GM13977 (cell line): Measurements from ENCODE around the gene PDGFRB.

Experiments used
- DNase-seq: peaks from one replicate; pipeline ENCODE4 v3.0.0; 2012; ENCODE audit warnings: low spot score
- in situ Hi-C: fragments of 300-500 bp; cut with MboI; formaldehyde crosslinking; loops from one replicate; pipeline ENCODE4 v1.12.0; 2022; ENCODE audit warnings: low sequenced_read_pairs, low pct_unique_long_range_greater_than_20kb, mixed read lengths, inconsistent platforms; ENCODE audit not compliant: unreplicated experiment
- TF ChIP-seq, protein P1 (sequence below): IDR thresholded peaks from 2 replicates; pipeline ENCODE4 v1.5.1; 2012; ENCODE audit warnings: mild to moderate bottlenecking, control low read depth; ENCODE audit not compliant: insufficient read depth; ENCODE audit errors: extremely low read depth, missing control alignments

Gene PDGFRB

DNA sequence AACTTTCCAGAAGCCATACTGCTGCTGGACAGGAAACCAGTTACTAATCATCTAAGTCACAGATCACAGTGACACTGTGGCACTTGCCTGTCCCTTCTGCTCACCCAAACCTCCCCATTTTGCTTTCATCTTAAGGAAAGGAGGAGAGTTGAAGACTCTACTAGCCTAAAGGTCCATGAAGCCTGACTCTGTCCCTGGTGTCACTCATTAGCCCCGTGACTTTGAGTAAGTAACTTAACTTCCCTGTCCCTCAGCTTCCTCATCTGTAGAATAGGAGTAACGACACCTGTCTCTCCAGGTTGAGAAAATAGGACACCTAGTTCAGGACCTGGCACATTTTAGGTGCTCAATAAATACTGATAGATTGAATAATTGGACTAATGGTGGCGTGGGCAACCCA is 33.7 kb upstream of the PDGFRB start:
- in situ Hi-C loops = no loop called here
- DNase-seq = no peak
- TF ChIP-seq, protein P1, sequence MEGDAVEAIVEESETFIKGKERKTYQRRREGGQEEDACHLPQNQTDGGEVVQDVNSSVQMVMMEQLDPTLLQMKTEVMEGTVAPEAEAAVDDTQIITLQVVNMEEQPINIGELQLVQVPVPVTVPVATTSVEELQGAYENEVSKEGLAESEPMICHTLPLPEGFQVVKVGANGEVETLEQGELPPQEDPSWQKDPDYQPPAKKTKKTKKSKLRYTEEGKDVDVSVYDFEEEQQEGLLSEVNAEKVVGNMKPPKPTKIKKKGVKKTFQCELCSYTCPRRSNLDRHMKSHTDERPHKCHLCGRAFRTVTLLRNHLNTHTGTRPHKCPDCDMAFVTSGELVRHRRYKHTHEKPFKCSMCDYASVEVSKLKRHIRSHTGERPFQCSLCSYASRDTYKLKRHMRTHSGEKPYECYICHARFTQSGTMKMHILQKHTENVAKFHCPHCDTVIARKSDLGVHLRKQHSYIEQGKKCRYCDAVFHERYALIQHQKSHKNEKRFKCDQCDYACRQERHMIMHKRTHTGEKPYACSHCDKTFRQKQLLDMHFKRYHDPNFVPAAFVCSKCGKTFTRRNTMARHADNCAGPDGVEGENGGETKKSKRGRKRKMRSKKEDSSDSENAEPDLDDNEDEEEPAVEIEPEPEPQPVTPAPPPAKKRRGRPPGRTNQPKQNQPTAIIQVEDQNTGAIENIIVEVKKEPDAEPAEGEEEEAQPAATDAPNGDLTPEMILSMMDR = no peak

DNA sequence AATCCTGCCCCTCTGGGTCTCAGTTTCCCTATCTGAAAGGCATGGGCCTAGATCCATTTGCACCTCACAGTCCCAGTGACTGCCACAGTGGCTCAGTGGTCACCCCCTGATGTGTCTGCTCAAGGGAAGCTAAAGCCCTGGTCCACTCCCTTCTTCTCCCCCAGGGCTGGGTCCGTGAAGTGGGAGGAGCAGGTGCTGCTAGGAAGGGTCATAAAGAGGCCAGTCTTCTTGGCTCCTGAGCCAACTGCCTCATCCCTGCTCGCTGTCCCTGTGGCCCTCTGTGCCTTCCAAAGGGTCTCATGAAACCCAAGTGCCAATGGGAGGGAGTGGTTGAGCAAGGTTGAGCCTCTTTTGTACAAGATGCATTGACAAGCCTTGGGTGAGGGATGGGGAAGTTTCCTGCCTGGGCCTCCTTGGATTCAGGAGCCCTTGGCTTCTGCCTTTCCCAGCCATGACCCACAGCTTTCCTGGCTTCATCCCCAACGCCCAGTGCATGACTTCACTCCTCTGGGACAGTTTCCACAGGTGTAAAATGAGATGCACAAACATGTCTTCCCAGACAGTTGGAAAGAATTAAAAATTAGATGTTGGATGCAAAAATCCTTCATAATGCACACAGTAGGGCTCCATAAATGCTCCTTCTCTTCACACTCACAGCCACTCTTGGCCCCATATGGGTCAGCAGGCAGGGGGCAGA is 32.6 kb upstream of the PDGFRB start:
- TF ChIP-seq, protein P1 = no peak
- in situ Hi-C loops = no loop called here
- no peak for DNase-seq

DNA sequence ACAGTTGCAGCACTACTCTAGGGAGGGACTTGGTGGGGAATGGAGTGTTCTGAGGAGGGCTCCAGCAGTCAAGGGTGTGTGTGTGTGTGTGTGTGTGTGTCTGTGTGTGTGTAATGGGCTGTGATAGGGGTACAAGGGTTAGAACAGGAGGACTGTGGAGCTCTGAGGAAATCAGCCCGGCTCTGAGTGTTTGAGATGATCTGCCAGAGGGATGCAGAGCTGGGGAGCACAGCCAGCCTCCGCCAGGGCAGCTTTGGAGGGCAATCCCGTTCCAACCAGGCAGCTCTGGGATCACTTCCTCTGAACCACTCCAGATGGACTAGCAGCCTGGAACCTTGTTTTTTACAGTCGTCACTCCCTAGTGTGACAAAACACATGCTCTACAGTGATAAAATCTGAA is 31.3 kb upstream of the PDGFRB start:
- TF ChIP-seq, protein P1 = no peak
- no peak for DNase-seq
- in situ Hi-C loops = no loop called here

GRCh38 chr5:150186137-150186536 is 30.5 kb upstream of the PDGFRB start:
- no peak for DNase-seq
- in situ Hi-C loops = no loop called here
- TF ChIP-seq, protein P1 = no peak

DNA sequence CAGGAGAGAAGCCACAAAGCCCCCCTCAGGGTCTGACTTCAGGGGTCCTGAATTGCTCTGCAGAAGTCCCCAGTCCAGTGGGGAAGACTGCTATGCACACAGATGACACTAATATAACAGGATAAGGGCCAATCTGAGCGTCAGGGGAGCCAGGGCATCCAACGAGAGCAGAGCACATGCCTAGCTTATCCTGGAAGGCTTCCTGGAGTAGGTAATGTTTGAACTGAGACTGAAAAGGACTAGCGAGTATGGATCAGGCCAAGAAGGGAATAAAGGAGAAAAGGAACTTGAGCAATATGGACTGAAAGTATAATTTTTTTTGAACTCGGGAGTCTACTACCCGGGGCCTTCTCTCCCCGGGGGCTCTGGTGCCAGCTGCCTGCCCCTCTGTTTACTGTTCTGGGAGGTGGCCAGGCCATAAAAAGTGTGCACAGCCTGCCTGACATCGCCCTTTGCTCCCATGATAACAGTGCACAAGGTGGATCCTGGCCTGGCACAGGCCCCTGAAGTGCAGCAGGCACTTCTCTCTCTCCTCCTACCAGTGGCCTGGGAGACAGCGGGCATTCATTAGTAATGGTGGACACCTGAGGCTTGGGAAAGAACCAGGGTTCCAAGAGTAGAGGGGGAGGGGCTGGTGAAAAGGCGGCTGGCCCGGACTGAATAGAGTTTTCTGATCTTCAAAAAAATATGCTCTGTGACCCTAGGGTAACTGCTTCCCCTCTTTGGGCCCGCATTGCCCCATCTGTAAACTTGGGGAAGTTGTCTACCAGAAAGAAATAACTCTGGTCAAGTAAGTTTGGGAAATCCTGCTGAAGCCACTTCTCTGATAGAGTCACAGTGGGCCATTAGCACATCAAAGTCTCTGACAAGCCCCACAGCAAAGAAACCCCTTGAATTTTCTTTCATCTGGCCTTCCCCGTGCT is 29.6 kb upstream of the PDGFRB start:
- TF ChIP-seq, protein P1 = no peak
- in situ Hi-C loops = no loop called here
- no peak for DNase-seq

- in situ Hi-C loops = no loop called here
- TF ChIP-seq, protein P1 = no peak
- DNase-seq = no peak
Observed at GRCh38 chr5:150184006-150184405, 28.4 kb upstream of the PDGFRB start.
